ENCODE results near the gene ARHGAP11A.

Gene ARHGAP11A

GRCh38 chr15:32688151-32688639 is 72.9 kb downstream of the ARHGAP11A start:
- no peak for DNase-seq (ENCODE audit: low spot score)

All from COLO829 (cell line).